Neural cell (in vitro differentiated cells): ENCODE measurements around the gene GPX3. TPM values are rescaled to one million over a fixed set of nuclear protein-coding genes. Genes with fewer than 3 reads are reported as not detected.

ENCODE experiments used
- H2AFZ ChIP-seq: fragments of 200-600, 300-800 bp; sonication (generic), shearing (Covaris generic); 2 replicates; pipeline ENCODE4 v1.6.0; 2014; ENCODE audit warnings: low read depth, mild to moderate bottlenecking, antibody characterized with exemption, low read length, moderate library complexity
- H3F3A ChIP-seq: fragments of 200-600 bp; shearing (Covaris generic); 2 replicates; pipeline ENCODE4 v1.6.1; 2016; ENCODE audit warnings: mild to moderate bottlenecking, moderate library complexity, mixed read lengths, antibody characterized with exemption, low read length; ENCODE audit not compliant: insufficient read depth, poor library complexity, severe bottlenecking
- H3K27ac ChIP-seq: fragments of 200-600, 300-800 bp; sonication (generic), shearing (Covaris generic); 2 replicates; pipeline ENCODE4 v1.5.1; 2014; ENCODE audit warnings: mild to moderate bottlenecking, low read length, moderate library complexity
- H3K27me3 ChIP-seq: fragments of 300-800, 200-600 bp; sonication (generic), shearing (Covaris generic); 2 replicates; pipeline ENCODE4 v1.6.0; 2014; ENCODE audit warnings: mild to moderate bottlenecking, low read depth, low read length, moderate library complexity; ENCODE audit not compliant: insufficient read depth
- H3K36me3 ChIP-seq: fragments of 300-800, 200-600 bp; sonication (generic), shearing (Covaris generic); 2 replicates; pipeline ENCODE4 v1.5.1; 2014; ENCODE audit warnings: mild to moderate bottlenecking, antibody characterized with exemption, low read length, moderate library complexity; ENCODE audit not compliant: insufficient read depth
- H3K4me2 ChIP-seq: fragments of 300-800, 200-600 bp; sonication (generic), shearing (Covaris generic); 2 replicates; pipeline ENCODE4 v1.6.0; 2014; ENCODE audit warnings: mild to moderate bottlenecking, low read length
- H3K4me3 ChIP-seq: fragments of 300-800, 200-600 bp; sonication (generic), shearing (Covaris generic); 2 replicates; pipeline ENCODE4 v1.5.1; 2014; ENCODE audit warnings: mild to moderate bottlenecking, low read length, moderate library complexity
- H3K79me2 ChIP-seq: fragments of 200-600 bp; shearing (Covaris generic); replicated peaks from 2 replicates; pipeline ENCODE4 v1.6.0; 2014; ENCODE audit warnings: mild to moderate bottlenecking, low read length, moderate library complexity; ENCODE audit not compliant: insufficient read depth
- H3K9ac ChIP-seq: fragments of 300-800, 200-600 bp; sonication (generic), shearing (Covaris generic); 2 replicates; pipeline ENCODE4 v1.6.1; 2016; ENCODE audit warnings: mild to moderate bottlenecking, low read length, mixed read lengths
- H3K9me2 ChIP-seq: fragments of 200-600 bp; shearing (Covaris generic); 2 replicates; pipeline ENCODE4 v1.6.1; 2016; ENCODE audit warnings: mild to moderate bottlenecking, low read length, mixed read lengths; ENCODE audit not compliant: insufficient read depth
- H3K9me3 ChIP-seq: fragments of 200-600, 300-800 bp; sonication (generic), shearing (Covaris generic); 2 replicates; pipeline ENCODE4 v1.6.1; 2016; ENCODE audit warnings: mild to moderate bottlenecking, mixed run types, low read length, moderate library complexity, mixed read lengths
- H4K20me1 ChIP-seq: fragments of 200-600 bp; shearing (Covaris generic); 2 replicates; pipeline ENCODE4 v1.6.1; 2016; ENCODE audit warnings: mild to moderate bottlenecking, mixed run types; ENCODE audit not compliant: insufficient read depth
- EP300 ChIP-seq: fragments of 450-650 bp; conservative IDR thresholded peaks from 2 replicates; pipeline ENCODE4 v1.6.1; 2014; ENCODE audit warnings: antibody characterized with exemption, mild to moderate bottlenecking, moderate library complexity; ENCODE audit not compliant: poor library complexity, severe bottlenecking
- EZH2 ChIP-seq: fragments of 200-600, 300-800 bp; shearing (Covaris generic), sonication (generic); IDR thresholded peaks from 2 replicates; pipeline ENCODE4 v1.6.1; 2014; ENCODE audit warnings: antibody characterized with exemption, low read length, borderline replicate concordance, mild to moderate bottlenecking; ENCODE audit not compliant: insufficient read depth, poor library complexity, severe bottlenecking
- MXI1 ChIP-seq: fragments of 450-650 bp; conservative IDR thresholded peaks from 2 replicates; pipeline ENCODE4 v1.6.1; 2014; ENCODE audit warnings: antibody characterized with exemption, mild to moderate bottlenecking; ENCODE audit not compliant: poor library complexity, severe bottlenecking
- POLR2AphosphoS5 ChIP-seq: IDR thresholded peaks from 2 replicates; pipeline ENCODE4 v1.6.1; 2012
- RAD21 ChIP-seq: fragments of 450-650 bp; conservative IDR thresholded peaks from 2 replicates; pipeline ENCODE4 v1.6.1; 2014; ENCODE audit warnings: antibody characterized with exemption, mild to moderate bottlenecking, moderate library complexity
- SMC3 ChIP-seq: fragments of 450-650 bp; conservative IDR thresholded peaks from 2 replicates; pipeline ENCODE4 v1.6.1; 2014; ENCODE audit warnings: antibody characterized with exemption, mild to moderate bottlenecking, moderate library complexity; ENCODE audit not compliant: poor library complexity
- TAF1 ChIP-seq: IDR thresholded peaks from 2 replicates; pipeline ENCODE4 v1.6.1; 2012; ENCODE audit warnings: low read depth
- polyA plus RNA-seq: library from polyadenylated mRNA; depleted of rRNA; stranded (reverse); fragments of >200 nt; gene quantifications from 2 replicates; pipeline ENCODE4 v1.2.3, GENCODE V29; 2014
- TF ChIP-seq, protein P1 (sequence below): fragments of 450-650 bp; IDR thresholded peaks from 2 replicates; pipeline ENCODE4 v1.5.1; 2014; ENCODE audit warnings: antibody characterized with exemption, mild to moderate bottlenecking, moderate library complexity; ENCODE audit not compliant: poor library complexity, severe bottlenecking
- TF ChIP-seq, protein P2 (sequence below): IDR thresholded peaks from 2 replicates; pipeline ENCODE4 v1.6.1; 2012; ENCODE audit warnings: borderline replicate concordance

GPX3 gene
- polyA plus RNA-seq, 1 donor from 2014 or later: 4.0 TPM

DNA sequence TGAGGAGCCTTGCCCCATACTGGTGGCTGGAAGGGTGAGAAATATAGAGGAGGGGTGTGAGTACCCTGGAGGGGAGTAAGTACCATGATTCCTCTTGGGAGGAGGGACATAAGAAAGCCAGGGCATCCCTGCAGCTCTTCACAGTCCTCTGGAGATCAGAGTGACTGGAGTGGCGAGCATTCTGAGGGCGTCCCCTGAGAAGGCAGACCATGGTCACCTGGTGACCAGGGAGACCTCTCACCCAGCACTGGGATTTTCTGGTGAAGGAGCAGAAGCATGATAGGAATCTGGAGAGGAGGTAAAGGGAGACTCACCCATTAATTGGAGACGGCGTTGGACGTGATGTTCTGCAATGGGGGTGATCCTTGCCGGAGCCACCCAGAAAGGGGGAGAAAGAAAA is 27.7 kb upstream of the GPX3 start:
- no peak for TF ChIP-seq MXI1
- TF ChIP-seq SMC3: no peak
- TF ChIP-seq EP300: no peak
- TF ChIP-seq, protein P1, sequence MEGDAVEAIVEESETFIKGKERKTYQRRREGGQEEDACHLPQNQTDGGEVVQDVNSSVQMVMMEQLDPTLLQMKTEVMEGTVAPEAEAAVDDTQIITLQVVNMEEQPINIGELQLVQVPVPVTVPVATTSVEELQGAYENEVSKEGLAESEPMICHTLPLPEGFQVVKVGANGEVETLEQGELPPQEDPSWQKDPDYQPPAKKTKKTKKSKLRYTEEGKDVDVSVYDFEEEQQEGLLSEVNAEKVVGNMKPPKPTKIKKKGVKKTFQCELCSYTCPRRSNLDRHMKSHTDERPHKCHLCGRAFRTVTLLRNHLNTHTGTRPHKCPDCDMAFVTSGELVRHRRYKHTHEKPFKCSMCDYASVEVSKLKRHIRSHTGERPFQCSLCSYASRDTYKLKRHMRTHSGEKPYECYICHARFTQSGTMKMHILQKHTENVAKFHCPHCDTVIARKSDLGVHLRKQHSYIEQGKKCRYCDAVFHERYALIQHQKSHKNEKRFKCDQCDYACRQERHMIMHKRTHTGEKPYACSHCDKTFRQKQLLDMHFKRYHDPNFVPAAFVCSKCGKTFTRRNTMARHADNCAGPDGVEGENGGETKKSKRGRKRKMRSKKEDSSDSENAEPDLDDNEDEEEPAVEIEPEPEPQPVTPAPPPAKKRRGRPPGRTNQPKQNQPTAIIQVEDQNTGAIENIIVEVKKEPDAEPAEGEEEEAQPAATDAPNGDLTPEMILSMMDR: no peak
- TF ChIP-seq RAD21: no peak
- TF ChIP-seq EZH2: no peak
- TF ChIP-seq TAF1: no peak
- TF ChIP-seq POLR2AphosphoS5: no peak
- TF ChIP-seq, protein P2, sequence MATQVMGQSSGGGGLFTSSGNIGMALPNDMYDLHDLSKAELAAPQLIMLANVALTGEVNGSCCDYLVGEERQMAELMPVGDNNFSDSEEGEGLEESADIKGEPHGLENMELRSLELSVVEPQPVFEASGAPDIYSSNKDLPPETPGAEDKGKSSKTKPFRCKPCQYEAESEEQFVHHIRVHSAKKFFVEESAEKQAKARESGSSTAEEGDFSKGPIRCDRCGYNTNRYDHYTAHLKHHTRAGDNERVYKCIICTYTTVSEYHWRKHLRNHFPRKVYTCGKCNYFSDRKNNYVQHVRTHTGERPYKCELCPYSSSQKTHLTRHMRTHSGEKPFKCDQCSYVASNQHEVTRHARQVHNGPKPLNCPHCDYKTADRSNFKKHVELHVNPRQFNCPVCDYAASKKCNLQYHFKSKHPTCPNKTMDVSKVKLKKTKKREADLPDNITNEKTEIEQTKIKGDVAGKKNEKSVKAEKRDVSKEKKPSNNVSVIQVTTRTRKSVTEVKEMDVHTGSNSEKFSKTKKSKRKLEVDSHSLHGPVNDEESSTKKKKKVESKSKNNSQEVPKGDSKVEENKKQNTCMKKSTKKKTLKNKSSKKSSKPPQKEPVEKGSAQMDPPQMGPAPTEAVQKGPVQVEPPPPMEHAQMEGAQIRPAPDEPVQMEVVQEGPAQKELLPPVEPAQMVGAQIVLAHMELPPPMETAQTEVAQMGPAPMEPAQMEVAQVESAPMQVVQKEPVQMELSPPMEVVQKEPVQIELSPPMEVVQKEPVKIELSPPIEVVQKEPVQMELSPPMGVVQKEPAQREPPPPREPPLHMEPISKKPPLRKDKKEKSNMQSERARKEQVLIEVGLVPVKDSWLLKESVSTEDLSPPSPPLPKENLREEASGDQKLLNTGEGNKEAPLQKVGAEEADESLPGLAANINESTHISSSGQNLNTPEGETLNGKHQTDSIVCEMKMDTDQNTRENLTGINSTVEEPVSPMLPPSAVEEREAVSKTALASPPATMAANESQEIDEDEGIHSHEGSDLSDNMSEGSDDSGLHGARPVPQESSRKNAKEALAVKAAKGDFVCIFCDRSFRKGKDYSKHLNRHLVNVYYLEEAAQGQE: no peak
- Histone ChIP-seq H3K27me3 (no peaks in the 10 kb centered on the region), H4K20me1 (no peaks in the 10 kb centered on the region), H3K36me3 (no peaks in the 10 kb centered on the region), H3K9ac (no peak overlapping the region), H3F3A (no peaks in the 10 kb centered on the region), H3K4me3 (no peak overlapping the region), H3K79me2 (no peaks in the 10 kb centered on the region), H2AFZ (no peak overlapping the region), H3K4me2 (no peak overlapping the region), H3K9me3 (peaks cover 5% of the 10 kb centered on the region), H3K27ac (no peak overlapping the region), H3K9me2 (no peaks in the 10 kb centered on the region)

DNA sequence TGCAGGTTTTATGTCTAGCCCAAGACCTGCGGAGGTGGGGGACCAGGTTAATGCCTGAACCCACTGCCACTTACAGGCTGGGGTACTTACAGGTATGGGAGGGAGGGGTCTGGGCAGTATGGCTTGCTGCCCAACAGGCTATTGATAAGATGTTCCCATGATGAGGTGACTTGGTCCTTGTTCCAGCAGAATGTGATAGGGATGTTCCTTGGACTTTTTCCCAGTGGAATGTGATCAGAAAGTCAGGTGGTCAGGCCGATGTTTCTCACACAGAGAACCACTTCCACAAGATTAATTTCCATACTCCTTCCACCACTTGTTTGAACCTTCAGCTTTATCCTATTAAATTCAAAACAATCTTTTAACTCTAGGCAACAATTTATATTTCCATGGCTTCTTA is 27.0 kb upstream of the GPX3 start:
- H3K79me2 ChIP-seq: no peaks in the 10 kb centered on the region
- H3K27ac ChIP-seq: no peak overlapping the region
- no peaks in the 10 kb centered on the region for H3K9me2 ChIP-seq
- no peaks in the 10 kb centered on the region for H3F3A ChIP-seq
- peaks cover 5% of the 10 kb centered on the region for H3K9me3 ChIP-seq
- no peaks in the 10 kb centered on the region for H4K20me1 ChIP-seq
- H3K4me3 ChIP-seq: no peak overlapping the region
- TF ChIP-seq EZH2: no peak
- TF ChIP-seq, protein P2: no peak
- no peak for TF ChIP-seq TAF1
- TF ChIP-seq EP300: no peak
- no peak for TF ChIP-seq SMC3
- TF ChIP-seq RAD21: no peak
- TF ChIP-seq, protein P1: no peak
- no peak for TF ChIP-seq POLR2AphosphoS5
- TF ChIP-seq MXI1: no peak
- no peaks in the 10 kb centered on the region for H3K27me3 ChIP-seq
- H3K4me2 ChIP-seq: no peak overlapping the region
- no peak overlapping the region for H2AFZ ChIP-seq
- H3K36me3 ChIP-seq: no peaks in the 10 kb centered on the region
- H3K9ac ChIP-seq: no peak overlapping the region
